Measurements from ENCODE around the gene ZIM2. TPM values are rescaled to one million over a fixed set of nuclear protein-coding genes. Genes with fewer than 3 reads are reported as not detected.

The ZIM2 gene
- polyA plus RNA-seq, 1 donor (not counting 4 experiments of a cell fraction or from before 2014, with no cell fraction given): not detected

DNA sequence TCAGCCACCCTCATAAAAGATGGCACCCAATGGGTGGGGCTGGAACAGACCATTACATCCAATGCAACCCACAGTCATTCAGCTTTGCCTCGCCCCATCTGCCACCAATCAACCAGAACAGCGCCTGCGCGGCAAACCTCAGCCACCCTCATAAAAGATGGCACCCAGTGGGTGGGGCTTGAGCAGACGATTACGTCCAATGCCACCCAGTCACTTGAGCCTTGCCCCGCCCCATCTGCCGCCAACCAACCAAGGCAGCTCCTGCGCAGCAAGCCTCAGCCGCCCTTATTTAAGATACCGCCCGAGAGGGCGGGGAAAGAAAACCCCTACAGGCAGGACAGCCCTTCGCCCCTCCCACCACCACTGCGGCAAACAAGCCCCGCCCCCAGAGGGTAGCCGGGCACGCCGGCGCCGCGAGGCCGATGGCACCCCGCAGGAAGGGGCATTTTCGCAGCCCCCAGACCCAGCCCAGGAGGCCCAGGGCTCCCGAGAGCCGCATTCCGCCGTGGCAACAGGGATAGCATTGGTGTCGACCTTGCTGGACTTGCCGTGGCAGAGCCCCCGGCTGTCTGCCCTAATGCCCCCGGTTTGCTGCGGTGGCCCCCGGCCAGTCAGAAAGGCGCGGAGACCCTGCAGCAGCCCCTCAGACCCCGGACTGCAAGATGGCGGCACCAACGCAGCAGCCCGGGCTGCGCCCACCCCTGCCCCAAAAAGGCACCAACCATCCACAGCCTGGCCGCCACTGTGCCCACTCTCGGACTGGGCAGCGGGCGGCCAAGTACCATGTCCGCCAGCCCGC, 675 bp downstream of the ZIM2 start:
- dilution Hi-C loops (cut with MboI; ENCODE audit: extremely low pct_ligation_motif_present, low sequenced_read_pairs): no loop called here
- H4K20me1 ChIP-seq (ENCODE audit: control insufficient read depth, extremely low read depth, insufficient read depth, low read length): no peaks in the 10 kb centered on the region
- DNase-seq (ENCODE audit: low read depth, low spot score): no peak
- no peak overlapping the region for H3K4me2 ChIP-seq (ENCODE audit: control insufficient read depth, extremely low read depth, insufficient read depth, low read depth, low read length)
- no peak overlapping the region for H3K27ac ChIP-seq (ENCODE audit: control insufficient read depth, insufficient read depth, low read length)
- peaks cover 5% of the 10 kb centered on the region for H3K27me3 ChIP-seq (ENCODE audit: control insufficient read depth, extremely low read depth, insufficient read depth, low read length)
- no peak for TF ChIP-seq EZH2 (IDR thresholded peaks at IDR 0.05; ENCODE audit: low read length)
- TF ChIP-seq, protein P1, sequence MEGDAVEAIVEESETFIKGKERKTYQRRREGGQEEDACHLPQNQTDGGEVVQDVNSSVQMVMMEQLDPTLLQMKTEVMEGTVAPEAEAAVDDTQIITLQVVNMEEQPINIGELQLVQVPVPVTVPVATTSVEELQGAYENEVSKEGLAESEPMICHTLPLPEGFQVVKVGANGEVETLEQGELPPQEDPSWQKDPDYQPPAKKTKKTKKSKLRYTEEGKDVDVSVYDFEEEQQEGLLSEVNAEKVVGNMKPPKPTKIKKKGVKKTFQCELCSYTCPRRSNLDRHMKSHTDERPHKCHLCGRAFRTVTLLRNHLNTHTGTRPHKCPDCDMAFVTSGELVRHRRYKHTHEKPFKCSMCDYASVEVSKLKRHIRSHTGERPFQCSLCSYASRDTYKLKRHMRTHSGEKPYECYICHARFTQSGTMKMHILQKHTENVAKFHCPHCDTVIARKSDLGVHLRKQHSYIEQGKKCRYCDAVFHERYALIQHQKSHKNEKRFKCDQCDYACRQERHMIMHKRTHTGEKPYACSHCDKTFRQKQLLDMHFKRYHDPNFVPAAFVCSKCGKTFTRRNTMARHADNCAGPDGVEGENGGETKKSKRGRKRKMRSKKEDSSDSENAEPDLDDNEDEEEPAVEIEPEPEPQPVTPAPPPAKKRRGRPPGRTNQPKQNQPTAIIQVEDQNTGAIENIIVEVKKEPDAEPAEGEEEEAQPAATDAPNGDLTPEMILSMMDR (optimal IDR thresholded peaks at IDR 0.05 in 1 of 3, IDR thresholded peaks at IDR 0.05 in 1 of 3, conservative IDR thresholded peaks at IDR 0.05 in 1 of 3; ENCODE audit: extremely low read depth in 1 of 3, insufficient read depth in 2 of 3, low read length in 3 of 3): no peak
- H3K79me2 ChIP-seq (ENCODE audit: control insufficient read depth, insufficient read depth, low read length): no peaks in the 10 kb centered on the region
- H3K4me3 ChIP-seq (ENCODE audit: control insufficient read depth in 2 of 3, extremely low read depth in 1 of 3, insufficient read depth in 2 of 3, low read depth in 1 of 3, low read length in 3 of 3): peak overlapping the region in 1 of 3 experiments; percentile 6
- no peaks in the 10 kb centered on the region for H3K36me3 ChIP-seq (ENCODE audit: control insufficient read depth in 2 of 2, extremely low read depth in 1 of 2, insufficient read depth in 2 of 2, low read length in 2 of 2)
- no peak overlapping the region for H2AFZ ChIP-seq (ENCODE audit: control insufficient read depth, low read length)
- H3K9me1 ChIP-seq (ENCODE audit: control insufficient read depth, extremely low read depth, insufficient read depth, low read length): no peaks in the 10 kb centered on the region
- FAIRE-seq: no peak
- peaks cover 9% of the 10 kb centered on the region for H3K9me3 ChIP-seq (ENCODE audit: control insufficient read depth, low read depth, low read length)
- H3K9ac ChIP-seq (ENCODE audit: control insufficient read depth, extremely low read depth, insufficient read depth, low read length): no peak overlapping the region
- no peaks in the 10 kb centered on the region for H3K4me1 ChIP-seq (ENCODE audit: control insufficient read depth, extremely low read depth, insufficient read depth, low read length)

DNA sequence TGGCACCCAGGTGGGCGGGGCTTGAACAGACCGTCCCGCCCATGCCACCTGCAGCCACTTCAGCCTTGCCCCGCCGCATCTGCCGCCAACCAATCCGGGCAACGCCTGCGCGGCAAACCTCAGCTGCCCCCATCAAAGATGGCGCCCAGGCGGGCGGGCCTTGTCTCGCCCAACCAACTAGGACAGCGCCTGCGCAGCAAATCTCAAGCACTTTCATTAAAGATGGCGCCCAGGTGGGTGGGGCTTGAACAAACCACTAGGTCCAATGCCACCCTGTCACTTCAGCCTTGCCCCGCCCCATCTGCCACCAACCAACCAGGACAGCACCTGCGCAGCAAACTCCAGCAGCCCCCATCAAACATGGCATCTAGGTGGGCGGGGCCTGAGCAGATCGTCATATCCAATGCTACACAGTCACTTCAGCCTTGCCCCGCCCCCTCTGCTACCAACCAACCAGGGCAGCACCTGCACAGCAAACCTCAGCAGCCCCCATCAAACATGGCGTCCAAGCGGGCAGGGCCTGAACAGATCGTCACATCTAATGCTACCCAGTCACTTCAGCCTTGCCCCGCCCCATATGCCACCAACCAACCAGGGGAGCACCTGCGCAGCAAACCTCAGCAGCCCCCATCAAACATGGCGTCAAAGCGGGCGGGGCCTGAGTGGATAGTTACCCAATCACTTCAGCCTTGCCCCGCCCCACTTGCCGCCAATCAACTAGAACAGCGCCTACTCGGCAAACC, 1.4 kb downstream of the ZIM2 start:
- Histone ChIP-seq H3K4me3 (ENCODE audit: control insufficient read depth in 2 of 3, extremely low read depth in 1 of 3, insufficient read depth in 2 of 3, low read depth in 1 of 3, low read length in 3 of 3) (no peak overlapping the region), H3K79me2 (ENCODE audit: control insufficient read depth, insufficient read depth, low read length) (no peaks in the 10 kb centered on the region), H3K27me3 (ENCODE audit: control insufficient read depth, extremely low read depth, insufficient read depth, low read length) (peaks cover 5% of the 10 kb centered on the region), H2AFZ (ENCODE audit: control insufficient read depth, low read length) (no peak overlapping the region), H3K9me1 (ENCODE audit: control insufficient read depth, extremely low read depth, insufficient read depth, low read length) (no peaks in the 10 kb centered on the region), H4K20me1 (ENCODE audit: control insufficient read depth, extremely low read depth, insufficient read depth, low read length) (no peaks in the 10 kb centered on the region), H3K9me3 (ENCODE audit: control insufficient read depth, low read depth, low read length) (peaks cover 11% of the 10 kb centered on the region), H3K4me2 (ENCODE audit: control insufficient read depth, extremely low read depth, insufficient read depth, low read depth, low read length) (no peak overlapping the region), H3K9ac (ENCODE audit: control insufficient read depth, extremely low read depth, insufficient read depth, low read length) (no peak overlapping the region), H3K36me3 (ENCODE audit: control insufficient read depth in 2 of 2, extremely low read depth in 1 of 2, insufficient read depth in 2 of 2, low read length in 2 of 2) (no peaks in the 10 kb centered on the region), H3K27ac (ENCODE audit: control insufficient read depth, insufficient read depth, low read length) (no peak overlapping the region), H3K4me1 (ENCODE audit: control insufficient read depth, extremely low read depth, insufficient read depth, low read length) (no peaks in the 10 kb centered on the region)
- dilution Hi-C loops (cut with MboI; ENCODE audit: extremely low pct_ligation_motif_present, low sequenced_read_pairs): no loop called here
- DNase-seq (ENCODE audit: low read depth, low spot score) (no peak), FAIRE-seq (no peak)
- TF ChIP-seq, protein P1 (optimal IDR thresholded peaks at IDR 0.05 in 1 of 3, IDR thresholded peaks at IDR 0.05 in 1 of 3, conservative IDR thresholded peaks at IDR 0.05 in 1 of 3; ENCODE audit: extremely low read depth in 1 of 3, insufficient read depth in 2 of 3, low read length in 3 of 3): no peak
- no peak for TF ChIP-seq EZH2 (IDR thresholded peaks at IDR 0.05; ENCODE audit: low read length)
